NCI-H345 (cell line): ENCODE data around the gene CFAP45.

Experiments used
- DNase-seq: peaks from one replicate; lab custom pipeline; 2025; lab: John Stamatoyannopoulos, UW

The CFAP45 gene

DNA sequence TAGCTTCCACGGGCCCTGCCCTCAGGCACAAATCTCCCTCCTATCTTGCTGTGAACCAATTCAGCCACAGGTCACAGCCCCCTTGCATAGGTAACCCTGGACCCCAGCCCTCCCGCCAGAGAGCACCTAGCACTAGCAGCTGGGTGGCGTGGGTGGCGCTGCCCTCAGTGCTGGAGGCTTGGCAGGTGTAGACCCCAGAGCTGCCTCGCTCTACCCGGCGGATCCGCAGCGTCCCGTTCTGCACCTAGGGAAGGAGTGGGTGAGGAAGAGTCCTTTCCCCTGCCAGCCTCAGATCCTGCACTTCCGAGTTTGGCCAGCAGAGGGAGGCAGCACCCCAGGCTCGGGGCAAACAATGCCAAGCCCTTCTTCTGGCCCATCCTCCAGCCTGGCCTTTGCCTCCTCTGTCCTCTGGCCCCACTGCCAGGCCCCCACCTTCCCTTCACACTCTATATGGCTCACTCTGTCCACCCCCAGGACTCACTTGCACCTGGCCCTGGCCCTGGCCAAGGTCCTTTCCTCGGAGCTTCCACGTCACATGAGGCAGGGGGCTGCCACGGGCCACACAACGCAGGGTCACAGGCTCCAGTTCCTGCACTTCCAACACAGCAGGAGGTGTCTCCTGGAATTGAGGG lies 36.4 kb upstream of the CFAP45 start:
- DNase-seq: peak; percentile 46

DNA sequence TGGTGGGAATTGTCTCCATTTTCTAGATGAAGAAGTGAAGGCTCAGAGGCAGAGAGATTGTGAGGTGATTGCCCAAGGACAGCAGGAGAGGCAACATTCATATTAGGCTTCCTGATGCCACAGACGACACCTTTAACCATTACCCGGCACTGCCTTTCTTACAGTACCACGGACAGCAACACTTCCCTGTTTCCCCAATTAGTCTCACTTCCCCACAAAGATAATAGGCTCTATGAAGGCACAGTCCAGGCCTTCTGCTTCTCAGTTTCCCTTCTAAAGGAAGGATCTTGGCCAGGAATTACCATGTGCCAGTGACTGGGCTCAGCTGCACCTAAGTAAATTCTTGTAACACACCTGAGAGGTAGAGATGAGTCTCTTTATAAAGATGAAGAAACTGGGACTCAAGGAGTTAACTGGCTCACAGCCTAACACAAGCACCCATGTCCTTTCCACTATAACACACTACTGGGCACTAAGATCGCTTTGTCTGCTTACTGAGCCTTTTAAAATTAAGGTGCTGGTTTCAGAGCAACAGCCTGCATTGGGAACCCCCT lies 35.8 kb upstream of the CFAP45 start:
- DNase-seq: no peak

DNA sequence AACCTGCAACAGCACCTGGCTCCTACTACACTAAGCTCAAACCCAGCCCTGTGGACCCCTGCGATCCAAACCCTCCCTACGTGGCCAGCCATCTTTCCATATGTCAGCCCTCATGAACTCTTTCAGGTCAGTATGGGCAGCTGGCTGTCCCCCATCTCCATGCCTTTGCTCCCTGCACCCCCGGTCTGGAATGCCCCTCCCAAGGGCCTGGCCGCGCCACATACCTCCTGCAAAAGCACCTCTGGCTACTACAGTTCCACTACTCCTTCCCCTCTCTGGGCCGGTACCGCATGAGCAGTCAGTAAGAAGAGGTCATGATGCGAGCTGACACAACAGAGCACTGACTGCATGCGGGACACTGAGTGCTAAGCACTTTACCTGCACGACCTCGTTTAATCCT lies 35.3 kb upstream of the CFAP45 start:
- DNase-seq: no peak

DNA sequence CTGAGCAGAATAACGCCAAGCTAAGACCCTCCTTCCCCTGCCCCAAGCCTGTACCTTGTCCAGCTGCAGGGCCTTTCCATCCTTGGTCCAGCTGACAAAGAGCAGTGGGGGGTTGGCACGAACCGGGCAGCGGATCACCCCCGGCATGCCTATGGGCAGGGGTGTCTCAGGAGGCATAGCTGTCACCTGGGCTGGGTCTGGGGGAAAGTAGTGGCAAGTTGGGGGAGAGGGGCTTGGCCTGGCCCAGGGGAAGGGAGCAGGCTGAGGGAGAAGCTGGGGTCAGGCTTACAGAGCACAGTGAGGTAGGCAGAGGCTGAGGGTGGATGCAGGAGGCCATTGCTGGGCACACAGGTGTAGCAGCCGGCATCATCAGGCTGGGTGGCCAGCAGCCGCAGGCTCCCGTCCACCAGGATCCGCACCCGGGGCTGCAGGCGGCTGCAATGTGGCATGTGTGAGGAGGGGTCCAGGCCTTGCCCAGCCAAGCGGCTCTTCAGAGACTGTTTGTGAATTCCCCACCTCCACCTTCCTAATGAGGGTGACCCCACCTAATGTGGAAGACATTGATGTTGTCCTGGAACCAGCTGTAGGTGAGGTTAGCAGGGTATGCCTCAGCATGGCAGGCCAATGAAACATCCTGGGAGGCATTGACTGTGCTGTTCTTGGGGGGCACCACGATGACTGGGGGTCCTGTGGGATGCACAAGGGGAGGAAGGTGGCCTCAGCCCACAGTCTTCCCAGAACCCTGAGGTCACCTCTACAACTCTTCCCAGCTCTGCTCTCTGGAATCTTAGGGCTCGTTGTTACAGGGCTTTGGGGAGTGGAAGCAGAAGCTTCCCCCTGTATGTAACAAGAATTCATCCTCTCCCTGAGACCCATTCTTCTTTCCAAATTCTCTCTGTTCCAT lies 34.4 kb upstream of the CFAP45 start:
- no peak for DNase-seq

DNA sequence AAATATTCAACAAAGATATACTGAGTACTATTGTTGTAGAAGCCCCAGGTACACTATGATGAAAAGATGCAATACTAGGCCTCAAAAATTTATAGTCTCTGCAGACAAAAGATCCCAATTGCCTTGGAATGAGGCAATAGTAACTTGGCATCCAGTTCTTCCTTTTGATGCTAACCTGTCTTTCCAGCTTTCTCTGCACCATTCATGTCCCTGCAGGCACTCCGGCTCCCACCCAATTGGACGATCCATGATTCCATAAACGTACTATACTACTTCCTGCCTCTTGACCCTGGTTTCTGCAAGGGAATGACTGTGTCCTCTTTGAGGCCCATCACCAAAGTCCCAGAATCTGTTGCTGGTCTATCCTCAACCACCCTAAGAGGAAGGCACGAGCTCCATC lies 33.4 kb upstream of the CFAP45 start:
- no peak for DNase-seq

DNA sequence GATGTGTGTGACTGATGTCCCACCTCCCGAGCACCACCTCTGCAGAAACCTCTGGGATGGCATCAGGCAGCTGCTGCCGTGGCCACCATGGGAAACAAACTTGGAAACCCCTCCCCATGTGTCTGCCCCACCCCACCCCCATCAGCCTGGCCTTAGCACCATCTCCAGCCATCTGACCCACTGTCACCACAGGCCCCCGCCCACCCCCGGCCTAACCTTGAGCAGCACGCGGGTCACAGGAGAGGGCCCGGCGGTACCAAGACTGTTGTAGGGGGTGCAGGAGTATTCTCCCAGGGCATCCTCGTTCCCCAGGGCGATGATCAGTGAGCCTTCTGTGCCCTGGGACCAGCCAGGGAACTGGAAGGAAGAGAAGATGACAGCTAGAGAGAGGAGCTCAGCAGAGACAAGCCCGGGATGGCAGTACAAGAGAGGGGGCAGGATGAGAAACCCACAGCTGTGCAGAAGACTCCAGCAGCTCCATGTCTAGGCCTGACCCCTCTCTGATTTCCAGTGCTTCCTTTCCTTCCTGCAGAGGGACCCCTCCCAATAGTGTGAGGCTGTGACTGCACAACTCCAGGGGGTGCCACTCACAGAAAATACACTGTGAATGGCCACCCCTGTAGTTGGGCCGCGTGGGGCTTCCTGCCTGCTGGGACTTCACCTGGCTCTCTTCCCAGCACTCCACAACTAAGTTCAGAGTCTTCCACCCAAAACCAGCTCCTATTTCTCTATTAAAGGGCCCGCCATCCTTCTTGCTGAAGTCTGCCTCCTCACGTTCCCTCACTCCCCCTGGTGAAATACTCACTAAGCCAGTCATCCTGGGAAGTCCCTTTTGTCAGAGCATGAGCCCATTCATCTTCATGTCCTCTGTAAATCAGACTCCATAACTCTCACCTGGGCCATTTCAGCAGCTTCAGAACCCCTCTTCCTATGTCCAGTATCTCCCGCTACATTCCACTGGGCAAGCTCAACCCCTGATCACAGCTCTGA lies 32.6 kb upstream of the CFAP45 start:
- peak; percentile 1 for DNase-seq

DNA sequence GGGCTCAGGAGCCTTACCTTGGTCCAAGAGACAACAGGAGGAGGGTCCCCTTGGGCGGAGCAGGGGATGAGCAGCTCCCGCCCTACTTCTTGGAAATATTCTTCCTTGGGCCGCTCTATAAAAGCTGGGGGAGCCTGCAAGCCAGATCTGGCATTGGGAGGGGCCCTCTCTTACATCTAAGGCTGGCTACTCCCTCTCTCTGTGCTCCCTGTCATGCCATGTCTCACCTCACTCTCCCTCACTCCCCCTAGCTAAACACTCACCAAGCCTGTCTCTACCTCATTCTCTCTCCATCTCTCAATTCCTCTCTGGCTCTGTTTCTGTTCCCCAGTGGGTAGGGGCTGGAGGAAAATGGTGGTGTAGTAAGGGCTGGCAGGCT lies 31.8 kb upstream of the CFAP45 start:
- no peak for DNase-seq

DNA sequence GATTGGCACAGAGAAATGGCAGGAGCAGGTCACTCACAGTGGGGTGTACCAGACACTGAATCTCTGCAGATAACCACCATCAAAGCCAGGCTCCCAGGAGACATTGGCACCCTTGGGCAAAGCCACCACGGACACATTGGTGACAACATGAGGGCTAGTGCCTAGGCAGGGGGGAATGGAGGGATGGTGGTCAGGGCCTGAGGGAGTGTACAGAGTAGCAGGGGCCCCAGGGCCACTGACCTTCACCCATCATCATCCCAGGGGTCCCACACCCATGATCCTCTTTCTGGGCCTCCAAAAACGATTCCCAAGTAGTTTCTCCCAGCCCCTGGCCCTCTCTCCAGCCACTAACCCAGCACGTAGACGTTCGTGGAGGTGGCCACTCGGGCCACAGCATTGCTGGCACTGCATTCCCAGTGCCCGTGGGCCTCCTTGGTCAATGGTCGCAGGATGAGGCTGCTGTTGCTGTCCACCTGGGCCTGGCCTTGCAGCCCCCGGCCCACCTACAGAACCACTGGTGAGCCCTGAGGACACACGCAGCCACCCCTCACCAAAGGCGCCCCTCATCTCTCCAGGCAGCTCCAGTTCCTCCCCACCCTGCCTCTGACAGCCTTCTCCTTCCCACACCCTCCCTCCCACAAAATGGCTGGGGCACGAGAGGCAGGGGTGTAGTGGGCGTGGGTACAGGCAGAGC lies 31.3 kb upstream of the CFAP45 start:
- DNase-seq: no peak

DNA sequence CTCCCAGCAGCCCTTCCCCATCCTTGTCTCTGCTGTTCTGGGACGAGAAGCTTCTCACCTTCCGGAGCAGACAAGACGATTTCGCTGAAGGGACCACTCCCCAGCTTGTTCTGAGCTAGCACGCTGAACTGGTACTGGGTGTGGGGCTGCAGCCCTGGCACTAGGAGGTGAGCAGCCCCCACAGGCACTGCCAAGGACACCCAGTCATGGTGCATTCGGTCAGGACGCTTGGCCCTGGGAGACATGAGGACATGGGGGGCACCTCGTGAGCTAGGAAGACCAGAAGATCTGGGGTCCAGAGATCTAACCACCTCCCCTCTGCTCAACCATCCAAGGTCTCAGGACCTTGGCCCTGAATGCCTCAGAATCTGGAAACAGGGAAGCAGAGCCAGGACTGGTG lies 30.7 kb upstream of the CFAP45 start:
- DNase-seq: no peak

DNA sequence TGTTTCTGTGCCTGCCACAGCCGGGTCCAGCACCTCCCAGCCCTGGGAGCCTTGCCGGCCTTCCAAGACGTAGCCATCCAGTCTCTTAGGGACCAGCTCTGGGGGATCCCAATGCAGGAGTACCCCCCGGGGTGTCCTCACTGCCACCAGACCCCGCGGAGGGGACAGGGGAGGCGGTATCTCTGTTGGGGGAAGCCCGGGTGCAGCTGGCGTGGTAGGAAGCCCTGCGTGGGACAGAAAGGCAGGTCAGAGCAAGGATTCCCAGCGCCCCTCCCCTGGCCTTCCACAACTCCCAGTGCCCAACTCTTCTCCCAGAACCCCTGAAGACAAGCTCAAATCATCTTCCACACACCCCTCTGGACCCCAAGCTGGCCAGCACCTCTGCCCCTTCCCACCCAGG lies 30.3 kb upstream of the CFAP45 start:
- no peak for DNase-seq

DNA sequence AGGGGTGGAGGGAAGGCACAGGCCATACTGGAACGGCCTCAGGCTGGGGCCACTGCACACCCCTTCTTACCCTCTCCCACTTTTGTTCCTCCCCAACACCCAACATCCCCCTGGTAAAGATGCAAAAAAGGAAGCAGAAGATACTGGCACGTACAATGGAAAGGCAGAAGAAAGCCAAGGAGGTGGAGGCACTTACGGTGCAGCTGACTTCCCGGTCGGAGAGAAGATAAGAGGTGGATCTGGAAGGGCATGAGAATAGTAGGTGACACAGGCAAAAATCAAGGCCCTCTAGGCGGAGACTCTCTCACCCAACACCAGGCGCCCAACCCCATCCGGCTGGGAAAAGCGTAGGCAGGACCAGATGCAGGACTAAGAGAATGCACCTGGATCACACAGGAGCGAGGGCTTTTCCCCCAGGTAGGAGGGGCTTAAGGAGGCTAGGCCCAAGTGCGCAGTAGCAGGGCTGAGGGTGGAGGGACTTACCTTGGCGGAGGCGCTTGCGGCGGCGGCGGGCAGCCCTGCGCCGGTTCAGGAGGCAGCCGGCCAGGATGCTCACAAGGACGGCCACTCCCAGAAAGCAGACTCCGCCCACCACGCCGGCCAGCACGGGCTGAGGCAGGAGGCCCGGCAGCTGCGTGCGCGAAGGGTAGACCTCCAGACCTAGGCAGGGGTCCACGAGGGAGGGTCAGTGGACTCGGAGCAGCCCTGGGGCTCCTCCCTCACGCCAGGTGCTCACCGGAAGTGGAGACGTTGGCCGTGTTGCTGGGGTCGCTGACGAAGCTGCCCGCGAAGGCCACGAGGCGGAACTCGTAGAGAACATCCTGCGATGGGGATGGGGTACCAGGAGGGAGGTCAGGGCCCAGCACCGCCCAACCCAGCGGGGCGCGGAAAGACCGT lies 29.4 kb upstream of the CFAP45 start:
- DNase-seq: no peak

DNA sequence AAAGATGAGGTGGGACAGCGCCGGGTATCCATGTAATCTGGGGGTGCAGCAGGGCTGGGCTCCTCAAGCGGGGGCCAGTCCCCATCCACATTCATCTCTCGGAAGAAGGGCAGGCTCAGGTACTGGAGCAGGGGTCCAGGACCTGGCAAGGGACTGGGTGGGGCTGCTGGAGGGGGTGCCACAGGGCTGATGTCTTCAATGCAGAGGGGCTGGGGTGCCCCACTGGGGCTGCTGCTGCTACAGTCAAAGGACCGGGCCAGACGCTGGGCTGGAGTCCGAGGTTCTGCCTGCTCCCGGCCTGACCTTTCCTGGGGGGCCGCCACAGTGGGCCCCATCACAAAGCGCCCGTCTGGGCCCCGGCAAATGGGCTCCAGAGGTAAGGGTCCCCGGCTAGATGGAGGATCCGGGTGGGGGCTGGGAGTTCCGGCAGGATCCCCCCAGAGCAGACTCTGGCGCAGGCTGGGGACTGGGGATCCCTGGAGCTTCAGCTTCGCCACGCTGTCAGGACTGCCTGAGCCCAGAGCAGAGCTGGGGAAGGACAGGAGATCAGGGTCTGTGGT lies 28.6 kb upstream of the CFAP45 start:
- no peak for DNase-seq

DNA sequence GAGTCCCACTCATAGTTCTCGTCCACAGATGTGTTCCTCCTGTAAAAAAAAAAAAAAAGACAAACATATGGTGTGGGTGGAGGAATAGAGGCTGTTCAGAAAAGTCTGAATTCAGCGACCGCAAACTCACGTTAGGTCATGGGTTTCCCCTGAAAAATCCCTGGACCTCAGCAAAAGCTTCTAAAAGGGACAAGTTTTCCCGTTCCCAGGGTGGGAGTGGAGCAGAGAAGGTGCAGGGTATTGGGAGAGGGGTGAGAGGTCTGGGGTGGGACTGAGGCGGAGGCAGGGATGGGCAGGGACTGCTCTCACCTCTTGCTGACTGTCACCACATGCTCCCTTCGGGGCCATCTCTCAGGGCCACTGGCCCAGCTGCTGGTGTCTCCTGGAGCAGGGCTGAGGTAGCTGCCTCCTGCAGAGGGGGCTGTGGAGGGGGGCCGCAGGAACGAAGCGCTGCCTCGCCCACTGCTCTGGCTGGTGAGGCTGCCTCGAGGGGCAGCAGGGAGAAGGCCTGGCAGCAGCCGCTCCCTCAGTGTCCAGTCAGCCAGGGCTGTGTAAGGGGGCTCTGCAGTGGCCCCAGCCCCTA lies 28.0 kb upstream of the CFAP45 start:
- no peak for DNase-seq

DNA sequence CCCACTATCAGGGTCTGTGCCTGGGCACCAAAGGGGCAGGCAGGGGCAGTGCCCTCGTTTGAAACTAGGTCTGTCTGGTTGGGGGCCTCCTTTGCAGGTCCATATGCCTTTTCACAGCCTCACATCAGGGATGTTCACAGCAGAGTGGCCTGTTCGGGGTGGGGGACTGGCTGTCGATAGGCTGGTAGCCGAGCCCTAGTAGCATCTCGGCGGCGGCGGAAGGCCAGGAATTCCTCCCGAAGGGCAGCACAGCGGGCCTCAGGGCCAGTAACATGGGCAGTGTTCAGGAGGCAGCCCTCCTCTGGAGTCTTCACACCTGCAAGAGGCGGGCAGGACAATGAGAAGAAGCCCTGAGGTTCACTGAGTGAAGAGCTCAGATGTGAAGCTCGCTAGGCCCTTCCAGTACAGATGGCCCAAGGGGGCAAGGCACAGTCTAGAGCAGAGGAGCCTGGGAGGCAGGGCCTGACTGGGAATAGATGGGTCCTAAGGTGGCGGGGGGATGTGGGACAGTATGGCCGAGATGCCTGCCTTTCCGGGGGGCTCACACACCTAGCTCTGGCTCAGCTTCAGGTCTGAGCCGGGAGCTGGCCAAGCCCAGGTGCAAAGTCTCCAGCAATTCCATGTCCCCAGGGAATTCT lies 27.4 kb upstream of the CFAP45 start:
- no peak for DNase-seq

DNA sequence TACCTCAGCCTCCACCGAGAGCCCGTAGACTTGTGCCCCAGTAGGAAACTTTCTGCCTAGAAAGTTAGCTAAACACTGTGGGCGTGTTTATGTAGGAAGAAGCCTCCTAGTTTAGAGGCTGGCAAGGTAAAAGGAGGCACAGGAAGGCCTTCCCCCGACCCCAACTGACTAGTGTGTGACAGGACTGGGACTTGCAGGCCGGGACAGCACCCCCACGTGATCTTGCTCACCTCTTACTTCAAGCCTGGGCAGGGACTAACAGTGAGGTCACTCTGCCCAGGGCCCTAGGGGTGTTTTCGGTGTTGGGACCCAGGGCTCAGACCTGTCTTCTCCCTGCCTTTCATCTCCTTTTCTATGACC lies 25.7 kb upstream of the CFAP45 start:
- no peak for DNase-seq

DNA sequence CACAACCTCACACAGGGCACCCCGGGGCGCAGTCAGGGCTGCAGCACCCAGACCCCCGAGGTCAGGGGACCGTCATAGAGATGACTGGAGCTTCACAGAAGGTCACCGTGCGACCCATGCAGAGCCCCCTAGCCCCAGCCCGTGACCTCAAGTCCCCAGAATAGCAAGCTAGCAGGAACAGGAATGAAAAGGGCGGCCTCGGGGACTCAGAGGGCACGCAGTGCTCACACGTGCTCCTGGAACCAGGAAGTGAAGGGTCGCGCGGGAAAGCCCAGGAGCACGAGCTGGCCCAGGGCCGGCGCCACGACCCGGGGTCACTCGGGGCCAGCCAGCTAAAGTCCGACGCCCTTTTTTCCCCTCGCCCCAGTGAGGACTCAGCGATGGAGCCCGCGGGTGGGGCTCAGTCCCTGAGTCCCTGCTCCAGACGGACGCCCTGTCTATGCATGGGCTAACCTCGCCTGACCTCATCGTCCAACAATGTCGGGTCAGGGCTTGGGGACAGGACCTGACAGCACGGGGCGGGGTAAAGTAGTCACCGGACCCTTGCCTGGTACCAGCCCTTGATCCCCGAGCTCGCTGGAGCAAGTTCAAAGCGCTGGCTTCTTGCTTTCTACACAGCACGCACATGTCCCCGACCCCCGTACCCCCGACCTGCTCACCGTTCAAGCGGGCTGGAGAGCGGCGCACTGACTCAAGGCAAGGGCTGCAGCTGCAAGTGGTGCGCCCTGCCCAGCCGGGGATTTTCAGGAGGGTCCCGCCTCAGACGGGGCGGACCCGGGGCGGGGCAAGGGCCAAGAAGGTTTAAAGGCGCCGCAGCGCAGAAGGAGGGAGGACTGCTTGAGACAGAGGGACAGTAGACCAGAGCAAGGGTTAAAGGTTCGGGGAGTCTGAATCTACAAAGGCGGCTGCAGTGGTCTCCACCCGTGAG lies 25.1 kb upstream of the CFAP45 start, which contains the start of gene TAGLN2:
Gene TAGLN2 (minus strand): TSS at position 717 of the 928 bp plus-strand sequence. CDS start 4,998 bp downstream, outside the sequence.
- DNase-seq: no peak

DNA sequence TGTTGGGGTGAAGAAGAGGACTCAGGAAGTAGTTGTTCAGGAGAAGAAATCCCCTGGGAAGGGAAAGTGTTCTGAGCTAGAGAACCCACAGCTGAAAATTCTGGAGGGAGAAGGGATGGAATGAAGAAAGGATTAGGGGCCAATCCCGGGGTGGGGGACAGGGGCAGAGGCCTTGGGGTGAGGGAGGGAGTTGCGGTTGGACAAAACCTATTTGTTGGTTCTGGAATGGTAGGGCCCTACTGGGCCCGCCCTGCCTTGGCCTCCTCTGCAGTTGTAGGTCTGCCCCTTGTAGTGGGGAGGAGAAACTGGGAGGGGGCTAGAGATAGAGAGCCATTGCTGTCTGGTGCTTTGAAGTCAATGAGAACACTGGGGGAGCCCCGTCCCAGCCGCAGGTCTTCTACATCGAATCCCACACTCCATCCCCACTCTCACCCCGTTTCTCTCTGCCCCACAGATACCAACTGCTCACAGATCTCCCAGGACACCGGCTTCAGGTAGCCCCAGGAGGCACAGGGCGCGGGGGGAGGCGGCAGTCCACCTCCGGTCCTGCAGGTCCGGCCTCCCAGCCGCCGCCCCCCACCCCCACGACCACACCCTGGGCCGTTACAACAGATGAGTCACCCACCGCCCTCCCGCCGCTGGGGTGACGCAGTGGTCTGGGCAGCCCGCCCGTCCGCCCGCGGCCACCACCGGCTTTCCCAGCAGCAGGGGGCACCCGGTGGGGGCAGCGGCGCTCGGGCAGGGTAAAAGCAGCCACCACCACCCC lies 24.2 kb upstream of the CFAP45 start:
- no peak for DNase-seq
